Measurements from ENCODE around the gene ZC3H18.

The ZC3H18 gene

DNA sequence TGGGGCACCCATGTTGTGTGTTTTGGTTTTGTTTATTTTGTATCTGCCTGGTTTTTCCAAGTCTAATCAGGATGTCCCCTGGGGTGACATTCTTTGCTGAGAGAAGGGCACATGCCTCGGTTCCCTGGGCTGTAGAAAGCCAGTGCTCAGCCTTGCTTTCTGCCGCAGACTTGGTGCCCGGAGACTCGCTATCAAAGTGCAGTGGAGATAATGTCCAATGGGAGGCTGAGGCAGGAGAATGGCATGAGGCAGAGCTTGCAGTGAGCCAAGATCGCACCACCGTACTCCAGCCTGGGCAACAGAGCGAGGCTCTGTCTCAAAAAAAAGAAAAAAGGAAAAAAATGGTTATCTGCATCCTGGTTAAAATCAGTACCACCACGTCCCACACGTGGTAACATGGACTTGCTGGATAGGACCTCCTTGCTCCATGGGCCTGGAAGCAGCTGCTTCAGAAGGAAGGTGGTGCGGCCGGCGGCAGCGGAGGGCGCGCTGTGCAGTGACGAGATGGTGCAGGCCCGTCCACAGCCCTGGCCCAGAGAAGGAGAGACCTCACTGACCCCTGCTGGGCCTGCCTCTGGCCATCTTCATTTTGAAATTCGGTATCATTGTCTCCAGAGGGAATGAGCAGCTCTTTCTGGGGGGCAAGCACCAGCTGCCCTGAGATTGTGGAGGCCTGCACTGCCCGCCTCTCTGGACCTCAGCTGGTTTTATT is 48.9 kb downstream of the ZC3H18 start:
- 0 out of 2 replicates have a peak, but pooled peaks cover 4% of the 10 kb centered on the region for H4K20me1 ChIP-seq (ENCODE audit: insufficient read depth)
- peak overlapping the region; percentile 21; the same call in 1 of the 2 replicates for H3K27ac ChIP-seq
- H2AFZ ChIP-seq (ENCODE audit: low read depth) = no peak overlapping the region
- no peak overlapping the region for H3K9ac ChIP-seq
- H3K4me2 ChIP-seq = no peak overlapping the region
- H3K4me3 ChIP-seq (IDR thresholded peaks at IDR 0.05; ENCODE audit: insufficient read depth, low read depth, low read length) = no peak overlapping the region
- TF ChIP-seq, protein P1, sequence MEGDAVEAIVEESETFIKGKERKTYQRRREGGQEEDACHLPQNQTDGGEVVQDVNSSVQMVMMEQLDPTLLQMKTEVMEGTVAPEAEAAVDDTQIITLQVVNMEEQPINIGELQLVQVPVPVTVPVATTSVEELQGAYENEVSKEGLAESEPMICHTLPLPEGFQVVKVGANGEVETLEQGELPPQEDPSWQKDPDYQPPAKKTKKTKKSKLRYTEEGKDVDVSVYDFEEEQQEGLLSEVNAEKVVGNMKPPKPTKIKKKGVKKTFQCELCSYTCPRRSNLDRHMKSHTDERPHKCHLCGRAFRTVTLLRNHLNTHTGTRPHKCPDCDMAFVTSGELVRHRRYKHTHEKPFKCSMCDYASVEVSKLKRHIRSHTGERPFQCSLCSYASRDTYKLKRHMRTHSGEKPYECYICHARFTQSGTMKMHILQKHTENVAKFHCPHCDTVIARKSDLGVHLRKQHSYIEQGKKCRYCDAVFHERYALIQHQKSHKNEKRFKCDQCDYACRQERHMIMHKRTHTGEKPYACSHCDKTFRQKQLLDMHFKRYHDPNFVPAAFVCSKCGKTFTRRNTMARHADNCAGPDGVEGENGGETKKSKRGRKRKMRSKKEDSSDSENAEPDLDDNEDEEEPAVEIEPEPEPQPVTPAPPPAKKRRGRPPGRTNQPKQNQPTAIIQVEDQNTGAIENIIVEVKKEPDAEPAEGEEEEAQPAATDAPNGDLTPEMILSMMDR (conservative IDR thresholded peaks at IDR 0.05; ENCODE audit: low read depth, low read length) = no peak
- peaks cover 4% of the 10 kb centered on the region; the same call in 1 of the 2 replicates for H3K79me2 ChIP-seq (ENCODE audit: insufficient read depth, low read depth)
- no peaks in the 10 kb centered on the region for H3K27me3 ChIP-seq (ENCODE audit: insufficient read depth, low read depth)
- H3K36me3 ChIP-seq (ENCODE audit: insufficient read depth) = no peaks in the 10 kb centered on the region; the same call in 1 of the 2 replicates
- peaks cover 19% of the 10 kb centered on the region for H3K4me1 ChIP-seq (ENCODE audit: low read depth, poor library complexity, severe bottlenecking)

DNA sequence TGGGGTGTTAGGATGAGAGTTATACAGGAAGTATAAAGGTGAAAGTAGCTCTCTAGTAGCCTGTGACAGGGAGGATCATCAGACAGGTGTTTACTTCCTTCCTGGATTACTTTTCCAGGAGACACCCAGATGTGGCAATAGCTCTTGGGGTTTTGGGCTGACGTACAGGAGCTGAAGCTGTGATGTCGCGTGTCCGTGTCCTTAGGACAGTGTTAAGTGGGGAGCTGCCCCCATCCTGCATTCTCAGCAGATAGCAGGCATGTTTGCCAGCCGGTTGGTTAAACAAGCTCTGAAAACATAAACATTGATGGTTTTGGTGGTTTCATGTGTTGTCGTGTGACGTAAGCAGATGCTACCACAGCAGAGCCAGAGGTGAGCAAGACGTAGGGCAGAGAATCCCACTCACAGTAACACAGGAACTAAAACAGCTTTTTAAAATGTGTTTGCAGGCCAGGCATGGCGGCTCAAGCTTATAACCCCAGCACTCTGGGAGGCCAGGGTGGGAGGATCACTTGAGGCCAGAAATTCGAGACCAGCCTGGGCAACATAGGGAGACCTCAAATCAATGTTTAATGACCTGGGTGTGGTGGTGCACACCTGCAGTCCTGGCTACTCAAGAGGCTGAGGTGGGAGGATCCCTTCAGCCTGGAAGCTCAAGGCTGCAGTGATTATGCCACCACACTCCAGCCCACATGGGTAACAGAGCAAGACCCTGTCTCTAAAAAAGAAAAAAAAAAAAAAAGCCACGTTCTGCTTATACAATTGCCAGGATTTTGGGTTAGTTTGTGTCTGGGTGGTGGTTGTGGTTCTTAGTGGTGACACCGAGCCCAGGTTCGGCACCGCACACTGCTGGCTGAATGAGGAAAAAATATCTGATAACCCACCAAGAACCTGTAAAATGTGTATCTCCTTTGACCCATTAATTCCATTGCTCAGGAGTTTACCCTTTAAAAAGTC is 49.9 kb downstream of the ZC3H18 start:
- TF ChIP-seq, protein P1 (conservative IDR thresholded peaks at IDR 0.05; ENCODE audit: low read depth, low read length) = no peak
- Histone ChIP-seq H3K36me3 (ENCODE audit: insufficient read depth) (no peaks in the 10 kb centered on the region; the same call in 1 of the 2 replicates), H3K27ac (peak overlapping the region; percentile 21; the same call in 1 of the 2 replicates), H3K9ac (no peak overlapping the region), H3K79me2 (ENCODE audit: insufficient read depth, low read depth) (peaks cover 4% of the 10 kb centered on the region; the same call in 1 of the 2 replicates), H3K27me3 (ENCODE audit: insufficient read depth, low read depth) (no peaks in the 10 kb centered on the region), H3K4me1 (ENCODE audit: low read depth, poor library complexity, severe bottlenecking) (peaks cover 19% of the 10 kb centered on the region), H4K20me1 (ENCODE audit: insufficient read depth) (no peaks in the 10 kb centered on the region), H3K4me2 (peak overlapping the region; percentile 10; the same call in 1 of the 2 replicates), H2AFZ (ENCODE audit: low read depth) (no peak overlapping the region), H3K4me3 (IDR thresholded peaks at IDR 0.05; ENCODE audit: insufficient read depth, low read depth, low read length) (no peak overlapping the region)

DNA sequence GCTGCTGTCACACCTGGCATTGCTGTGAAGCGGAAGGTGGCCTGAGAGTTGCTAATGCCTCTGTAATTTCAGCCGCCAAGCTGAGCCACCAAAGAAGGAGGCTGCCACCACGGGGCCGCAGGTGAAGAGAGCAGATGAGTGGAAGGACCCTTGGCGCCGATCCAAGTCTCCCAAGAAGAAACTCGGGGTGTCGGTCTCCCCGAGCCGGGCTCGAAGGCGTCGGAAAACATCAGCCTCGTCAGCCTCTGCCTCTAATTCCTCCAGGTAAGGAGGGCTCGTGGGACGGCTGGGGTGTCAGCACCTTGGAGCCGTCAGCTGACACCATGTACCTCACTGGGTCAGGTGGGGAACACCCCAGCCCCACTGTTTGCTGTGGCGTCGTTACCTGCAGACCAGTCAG is 51.9 kb downstream of the ZC3H18 start:
- TF ChIP-seq, protein P1 (conservative IDR thresholded peaks at IDR 0.05; ENCODE audit: low read depth, low read length) = no peak
- Histone ChIP-seq H3K9ac (no peak overlapping the region), H3K79me2 (ENCODE audit: insufficient read depth, low read depth) (peaks cover 1% of the 10 kb centered on the region; the same call in 1 of the 2 replicates), H3K4me2 (no peak overlapping the region), H3K4me1 (ENCODE audit: low read depth, poor library complexity, severe bottlenecking) (peaks cover 19% of the 10 kb centered on the region), H3K36me3 (ENCODE audit: insufficient read depth) (no peaks in the 10 kb centered on the region; the same call in 1 of the 2 replicates), H3K4me3 (IDR thresholded peaks at IDR 0.05; ENCODE audit: insufficient read depth, low read depth, low read length) (no peak overlapping the region), H4K20me1 (ENCODE audit: insufficient read depth) (no peaks in the 10 kb centered on the region), H3K27ac (no peak overlapping the region), H2AFZ (ENCODE audit: low read depth) (no peak overlapping the region), H3K27me3 (ENCODE audit: insufficient read depth, low read depth) (no peaks in the 10 kb centered on the region)

DNA sequence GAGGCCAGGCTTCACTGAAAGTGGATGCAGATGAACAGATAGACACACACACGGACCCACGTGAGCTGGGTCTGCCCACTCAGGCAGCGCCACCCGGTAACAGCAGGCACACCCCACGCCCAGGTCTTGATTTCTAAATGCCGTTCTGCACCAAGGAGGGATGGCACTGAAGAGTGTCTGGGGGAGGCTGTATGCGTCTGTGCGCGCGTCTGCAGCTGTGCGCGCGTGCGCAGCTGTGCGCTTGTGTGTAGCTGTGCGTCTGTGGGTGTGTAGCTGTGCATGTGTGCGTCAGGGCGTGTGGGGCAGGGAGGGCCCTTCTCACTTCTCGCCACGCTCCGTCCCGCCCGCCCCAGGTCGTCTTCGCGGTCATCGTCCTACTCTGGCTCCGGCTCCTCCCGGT is 52.7 kb downstream of the ZC3H18 start:
- H3K79me2 ChIP-seq (ENCODE audit: insufficient read depth, low read depth) = no peaks in the 10 kb centered on the region
- no peak overlapping the region for H3K9ac ChIP-seq
- H4K20me1 ChIP-seq (ENCODE audit: insufficient read depth) = no peaks in the 10 kb centered on the region
- TF ChIP-seq, protein P1 (conservative IDR thresholded peaks at IDR 0.05; ENCODE audit: low read depth, low read length) = no peak
- H3K27ac ChIP-seq = no peak overlapping the region
- no peak overlapping the region for H3K4me3 ChIP-seq (IDR thresholded peaks at IDR 0.05; ENCODE audit: insufficient read depth, low read depth, low read length)
- H3K36me3 ChIP-seq (ENCODE audit: insufficient read depth) = no peaks in the 10 kb centered on the region; the same call in 1 of the 2 replicates
- H2AFZ ChIP-seq (ENCODE audit: low read depth) = no peak overlapping the region
- H3K4me1 ChIP-seq (ENCODE audit: low read depth, poor library complexity, severe bottlenecking) = peaks cover 19% of the 10 kb centered on the region
- no peak overlapping the region for H3K4me2 ChIP-seq
- no peaks in the 10 kb centered on the region for H3K27me3 ChIP-seq (ENCODE audit: insufficient read depth, low read depth)

Measured in KMS-11 (cell line).